Thyroid gland (tissue), 4 donors: ENCODE results near the gene MAD2L1BP.

Experiments used
- POLR2A ChIP-seq, 2 donors: fragments of 450-650 bp; IDR thresholded peaks; one replicate each; pipeline ENCODE4 v1.6.1; 2017; ENCODE audit warnings: antibody characterized with exemption in 2 of 2, mild to moderate bottlenecking in 2 of 2, moderate library complexity in 1 of 2
- TF ChIP-seq, protein P1 (sequence below), 6 experiments: fragments of 200-600 bp in 3 of 6; fragments of 450-650 bp in 3 of 6; sonication (generic) in 3 of 6; IDR thresholded peaks; one replicate each; pipeline ENCODE4 v1.5.1; 2016 to 2019; ENCODE audit warnings: antibody characterized with exemption in 6 of 6, mild to moderate bottlenecking in 2 of 6, inconsistent platforms in 1 of 6, moderate library complexity in 1 of 6

DNA sequence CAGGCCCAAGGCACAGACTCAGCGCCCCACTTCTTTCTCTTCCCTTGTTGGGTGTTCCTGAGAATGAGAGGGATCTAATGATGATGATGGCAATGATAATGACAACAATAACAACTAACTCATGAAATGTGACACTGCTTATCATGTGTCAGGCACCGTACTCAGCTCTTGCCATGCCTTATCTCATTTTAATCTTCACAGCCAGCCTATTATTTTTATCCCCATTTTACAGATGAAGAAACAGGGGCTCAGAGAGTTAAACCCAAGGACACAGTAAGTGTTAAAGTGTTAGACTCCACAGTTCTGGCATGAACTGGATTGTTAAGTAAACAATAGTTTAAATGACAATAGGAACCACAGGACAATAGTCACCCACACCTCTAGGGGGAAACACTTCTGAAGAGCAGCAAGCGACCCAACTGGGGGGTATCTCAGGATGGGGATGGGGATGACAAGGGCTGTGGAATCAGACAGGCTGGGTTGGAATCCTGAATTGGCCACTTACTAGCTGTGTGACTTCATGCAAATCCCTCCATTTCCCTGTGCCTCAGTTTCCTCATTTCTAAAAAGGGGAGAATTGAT lies 21.7 kb downstream of the MAD2L1BP start:
- TF ChIP-seq, protein P1, sequence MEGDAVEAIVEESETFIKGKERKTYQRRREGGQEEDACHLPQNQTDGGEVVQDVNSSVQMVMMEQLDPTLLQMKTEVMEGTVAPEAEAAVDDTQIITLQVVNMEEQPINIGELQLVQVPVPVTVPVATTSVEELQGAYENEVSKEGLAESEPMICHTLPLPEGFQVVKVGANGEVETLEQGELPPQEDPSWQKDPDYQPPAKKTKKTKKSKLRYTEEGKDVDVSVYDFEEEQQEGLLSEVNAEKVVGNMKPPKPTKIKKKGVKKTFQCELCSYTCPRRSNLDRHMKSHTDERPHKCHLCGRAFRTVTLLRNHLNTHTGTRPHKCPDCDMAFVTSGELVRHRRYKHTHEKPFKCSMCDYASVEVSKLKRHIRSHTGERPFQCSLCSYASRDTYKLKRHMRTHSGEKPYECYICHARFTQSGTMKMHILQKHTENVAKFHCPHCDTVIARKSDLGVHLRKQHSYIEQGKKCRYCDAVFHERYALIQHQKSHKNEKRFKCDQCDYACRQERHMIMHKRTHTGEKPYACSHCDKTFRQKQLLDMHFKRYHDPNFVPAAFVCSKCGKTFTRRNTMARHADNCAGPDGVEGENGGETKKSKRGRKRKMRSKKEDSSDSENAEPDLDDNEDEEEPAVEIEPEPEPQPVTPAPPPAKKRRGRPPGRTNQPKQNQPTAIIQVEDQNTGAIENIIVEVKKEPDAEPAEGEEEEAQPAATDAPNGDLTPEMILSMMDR (IDR thresholded peaks at IDR 0.05), result no peak
- TF ChIP-seq POLR2A (IDR thresholded peaks at IDR 0.05), result no peak
